HCT116 (cell line): ENCODE results near the gene GPN1. TPM values are rescaled to one million over a fixed set of nuclear protein-coding genes. Genes with fewer than 3 reads are reported as not detected.

Experiments used
- ATAC-seq: fragments of 200-7000 bp; cut with Tn5 transposase; 2 replicates; pipeline ENCODE4 v1.9.1; 2020; ENCODE audit warnings: mild to moderate bottlenecking, moderate library complexity
- BruUV-seq: library from RNA; stranded (reverse); fragments of 400-500 nt; replicated peaks from 2 replicates; lab custom pipeline; 2021; lab: Mats Ljungman, UMichigan
- CTCF ChIA-PET: fragments of 300-600 bp; sonication (Branson Sonifier 250); formaldehyde crosslinking; loops from one replicate; lab custom pipeline; 2021; ENCODE audit warnings: antibody characterized with exemption; lab: Charles Lee
- POLR2A ChIA-PET: fragments of 300-600, 350-600 bp; sonication (Branson Sonifier 250); formaldehyde crosslinking; loops from one replicate; lab custom pipeline; 2021; ENCODE audit warnings: antibody characterized with exemption; lab: Charles Lee
- RAD21 ChIA-PET, 2 experiments: fragments of 300-600 bp; sonication (Branson Sonifier 250); formaldehyde crosslinking; loops; one replicate each; lab custom pipeline; 2023; ENCODE audit warnings: low total read pairs in 2 of 2; ENCODE audit not compliant: uncharacterized antibody in 2 of 2, unreplicated experiment in 2 of 2, low non-redundant PET in 1 of 2; lab: Charles Lee
- DNase-seq: peaks from one replicate; pipeline ENCODE4 v3.0.0-alpha.2; 2010; ENCODE audit warnings: low read depth, low spot score
- H2AFZ ChIP-seq: fragments of 200-600 bp; shearing (Covaris generic), sonication (generic); 2 replicates; pipeline ENCODE4 v1.6.1; 2017; ENCODE audit warnings: low read depth, mixed run types, mixed read lengths, antibody characterized with exemption, low read length; ENCODE audit not compliant: poor library complexity, severe bottlenecking
- H3K27ac ChIP-seq: 2 replicates; pipeline ENCODE4 v1.5.1; 2012; ENCODE audit warnings: low read depth, low read length
- H3K27me3 ChIP-seq: fragments of 200-600 bp; sonication (generic); 2 replicates; pipeline ENCODE4 v1.6.1; 2016; ENCODE audit warnings: mixed run types, low read length, mixed read lengths; ENCODE audit not compliant: insufficient read depth
- H3K36me3 ChIP-seq, 2 experiments: fragments of 200-500 bp in 1 of 2; fragments of 200-600 bp in 1 of 2; sonication (Bioruptor generic) in 1 of 2; sonication (generic) in 1 of 2; 2 replicates each; pipeline versions ENCODE4 v1.5.1 to v1.6.1; 2014 to 2016; ENCODE audit warnings: low read length in 2 of 2, inconsistent platforms in 1 of 2, mixed read lengths in 1 of 2, mixed run types in 1 of 2; ENCODE audit not compliant: insufficient read depth in 2 of 2, control insufficient read depth in 1 of 2
- H3K4me1 ChIP-seq, 2 experiments: fragments of 200-600 bp in 1 of 2; sonication (generic) in 1 of 2; 2 replicates each; pipeline versions ENCODE4 v1.5.1 to v1.6.1; 2012 to 2017; ENCODE audit warnings: low read length in 2 of 2, inconsistent platforms in 1 of 2, mild to moderate bottlenecking in 1 of 2, mixed read lengths in 1 of 2, mixed run types in 1 of 2, moderate library complexity in 1 of 2; ENCODE audit not compliant: insufficient read depth in 2 of 2, control insufficient read depth in 1 of 2
- H3K4me2 ChIP-seq: fragments of 200-600 bp; sonication (generic); 2 replicates; pipeline ENCODE4 v1.6.1; 2017; ENCODE audit warnings: mixed run types, low read length, mixed read lengths
- H3K4me3 ChIP-seq, 2 experiments: fragments of 200-600 bp in 1 of 2; sonication (generic) in 1 of 2; replicated peaks in 1 of 2; 2 replicates each; pipeline ENCODE4 v1.5.1; 2011 to 2016; ENCODE audit warnings: low read length in 2 of 2, control low read depth in 1 of 2, low read depth in 1 of 2, mild to moderate bottlenecking in 1 of 2, mixed read lengths in 1 of 2, mixed run types in 1 of 2
- H3K79me2 ChIP-seq: fragments of 200-600 bp; sonication (generic); 2 replicates; pipeline ENCODE4 v1.6.1; 2017; ENCODE audit warnings: mild to moderate bottlenecking, mixed run types, low read length, moderate library complexity, mixed read lengths; ENCODE audit not compliant: insufficient read depth
- H3K9ac ChIP-seq: fragments of 200-600 bp; sonication (generic); 2 replicates; pipeline ENCODE4 v1.6.1; 2016; ENCODE audit warnings: low read length, mixed read lengths
- H3K9me2 ChIP-seq: fragments of 200-600 bp; sonication (generic), shearing (Covaris generic); 2 replicates; pipeline ENCODE4 v1.6.1; 2017; ENCODE audit warnings: mixed run types, mild to moderate bottlenecking, moderate library complexity; ENCODE audit not compliant: insufficient read depth
- H3K9me3 ChIP-seq, 2 experiments: fragments of 200-500 bp in 1 of 2; fragments of 200-600 bp in 1 of 2; sonication (Bioruptor generic) in 1 of 2; sonication (generic) in 1 of 2; 2 replicates each; pipeline ENCODE4 v1.6.1; 2014 to 2017; ENCODE audit warnings: low read length in 2 of 2, mixed read lengths in 2 of 2, inconsistent platforms in 1 of 2, low read depth in 1 of 2, mild to moderate bottlenecking in 1 of 2, mixed run types in 1 of 2, moderate library complexity in 1 of 2; ENCODE audit not compliant: control insufficient read depth in 1 of 2, insufficient read depth in 1 of 2
- H4K20me1 ChIP-seq: fragments of 200-600 bp; sonication (generic), shearing (Covaris generic); 2 replicates; pipeline ENCODE4 v1.6.1; 2017; ENCODE audit warnings: mixed run types, mild to moderate bottlenecking, moderate library complexity; ENCODE audit not compliant: insufficient read depth
- CEBPB ChIP-seq: IDR thresholded peaks from 2 replicates; pipeline ENCODE4 v1.6.1; 2012; ENCODE audit warnings: low read depth
- EGR1 ChIP-seq: IDR thresholded peaks from 2 replicates; pipeline ENCODE4 v1.6.1; 2012; ENCODE audit warnings: low read depth
- ELF1 ChIP-seq: IDR thresholded peaks from 2 replicates; pipeline ENCODE4 v1.6.1; 2012; ENCODE audit warnings: low read depth, borderline replicate concordance
- EZH2 ChIP-seq: fragments of 200-600 bp; sonication (generic); IDR thresholded peaks from 2 replicates; pipeline ENCODE4 v1.6.1; 2017; ENCODE audit warnings: antibody characterized with exemption, mixed run types
- FOSL1 ChIP-seq: IDR thresholded peaks from 2 replicates; pipeline ENCODE4 v1.6.1; 2012; ENCODE audit warnings: low read depth
- JUND ChIP-seq: IDR thresholded peaks from 2 replicates; pipeline ENCODE4 v1.6.1; 2012
- POLR2A ChIP-seq: IDR thresholded peaks from 2 replicates; pipeline ENCODE4 v1.7.0; 2011; ENCODE audit warnings: borderline replicate concordance; ENCODE audit not compliant: insufficient read depth, insufficient read length; ENCODE audit errors: extremely low read depth
- POLR2AphosphoS5 ChIP-seq: IDR thresholded peaks from 2 replicates; pipeline ENCODE4 v1.6.1; 2011; ENCODE audit warnings: mild to moderate bottlenecking, low read depth, low read length, moderate library complexity
- SIN3A ChIP-seq: IDR thresholded peaks from 2 replicates; pipeline ENCODE4 v1.6.1; 2012; ENCODE audit warnings: low read depth
- SP1 ChIP-seq: IDR thresholded peaks from 2 replicates; pipeline ENCODE4 v1.6.1; 2012; ENCODE audit warnings: low read depth
- SRF ChIP-seq: IDR thresholded peaks from 2 replicates; pipeline ENCODE4 v1.6.1; 2012; ENCODE audit warnings: low read depth
- TCF7L2 ChIP-seq: IDR thresholded peaks from 2 replicates; pipeline ENCODE4 v1.7.0; 2011; ENCODE audit warnings: borderline replicate concordance, inconsistent platforms; ENCODE audit not compliant: insufficient read depth, insufficient read length; ENCODE audit errors: extremely low read depth
- YY1 ChIP-seq: IDR thresholded peaks from 2 replicates; pipeline ENCODE4 v1.6.1; 2011; ENCODE audit warnings: low read length, low read depth, moderate library complexity, mild to moderate bottlenecking; ENCODE audit not compliant: insufficient replicate concordance; ENCODE audit errors: extremely low read depth
- ZFX ChIP-seq: fragments of 450-650 bp; IDR thresholded peaks from 2 replicates; pipeline ENCODE4 v1.6.1; 2017
- intact Hi-C: fragments of 100-400 bp; cut with micrococcal nuclease; formaldehyde crosslinking; loops from 2 replicates; pipeline ENCODE4 v1.10.0; 2022
- total RNA-seq: library from RNA; stranded (reverse); gene quantifications from one replicate; pipeline ENCODE4 v1.2.1, GENCODE V29; 2021; ENCODE audit not compliant: unreplicated experiment
- TF ChIP-seq, protein P1 (sequence below): IDR thresholded peaks from 2 replicates; pipeline ENCODE4 v1.6.1; 2011; ENCODE audit warnings: mild to moderate bottlenecking, low read length, moderate library complexity; ENCODE audit not compliant: insufficient replicate concordance; ENCODE audit errors: extremely low read depth

GPN1 gene
- total RNA-seq, 1 experiment from 2014 or later, result 34.3 TPM

DNA sequence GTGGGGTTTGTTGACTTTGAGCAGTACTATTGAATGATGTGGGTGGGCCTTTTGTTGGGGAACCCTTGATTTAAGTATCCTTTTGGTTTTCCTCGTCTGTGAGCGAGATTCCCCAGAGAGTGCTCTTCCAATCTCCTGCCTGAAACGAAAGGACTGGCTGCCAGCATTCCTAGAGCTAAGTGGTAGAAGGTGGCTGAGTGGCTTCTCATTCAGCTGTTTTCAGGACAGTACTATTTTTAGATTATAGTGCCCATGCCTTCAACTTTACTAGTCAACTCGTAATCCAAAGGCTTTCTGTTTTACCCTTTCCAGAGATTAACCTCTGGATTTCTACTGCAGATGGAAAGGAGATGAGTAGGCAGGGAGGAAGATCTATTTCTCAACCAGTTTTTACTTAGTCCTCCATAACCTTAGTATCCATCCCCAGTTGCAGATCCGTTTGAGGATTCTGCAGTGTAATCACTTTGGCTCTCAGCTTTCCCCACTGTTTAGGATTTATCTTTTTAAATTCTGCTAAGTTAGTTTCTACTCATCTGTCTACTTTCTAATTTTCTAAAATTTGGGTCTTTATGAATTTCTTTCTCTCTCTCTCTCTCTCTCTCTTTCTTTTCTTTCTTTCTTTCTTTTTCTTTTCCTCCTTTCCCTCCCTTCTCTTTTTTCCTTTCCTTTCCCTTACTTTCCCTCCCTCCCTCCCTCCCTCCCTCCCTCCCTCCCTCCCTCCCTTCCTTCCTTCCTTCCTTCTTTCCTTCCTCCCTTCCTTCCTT lies 44.1 kb downstream of the GPN1 start:
- Histone ChIP-seq H2AFZ (no peak overlapping the region), H3K9ac (no peak overlapping the region), H3K27me3 (no peaks in the 10 kb centered on the region), H3K79me2 (no peaks in the 10 kb centered on the region), H4K20me1 (no peaks in the 10 kb centered on the region; the same call in 1 of the 2 replicates), H3K9me3 (no peaks in the 10 kb centered on the region), H3K4me3 (no peak overlapping the region)
- no peak for DNase-seq
- intact Hi-C loops, result no loop called here
- ChIA-PET CTCF (interaction anchor here (3.4 kb wide), 1 partner anchor 10 kb away, joined by 18 read pairs; no protein-coding TSS in a partner anchor), RAD21 (no interaction called here)
- no peak for TF ChIP-seq EGR1
- no peak for TF ChIP-seq SRF
- no peak for TF ChIP-seq YY1
- TF ChIP-seq, all 23 proteins: peak for 0
- no peak overlapping the region for H3K4me2 ChIP-seq
- no TSS peak for BruUV-seq
- no peak for ATAC-seq
- H3K36me3 ChIP-seq, result peaks cover 33 to 35% of the 10 kb centered on the region in 2 experiments; a peak in 3 of 4 replicates
- no peaks in the 10 kb centered on the region for H3K9me2 ChIP-seq
- H3K27ac ChIP-seq, result no peak overlapping the region
- POLR2A ChIA-PET, result no interaction called here
- H3K4me1 ChIP-seq, result no peaks in the 10 kb centered on the region

DNA sequence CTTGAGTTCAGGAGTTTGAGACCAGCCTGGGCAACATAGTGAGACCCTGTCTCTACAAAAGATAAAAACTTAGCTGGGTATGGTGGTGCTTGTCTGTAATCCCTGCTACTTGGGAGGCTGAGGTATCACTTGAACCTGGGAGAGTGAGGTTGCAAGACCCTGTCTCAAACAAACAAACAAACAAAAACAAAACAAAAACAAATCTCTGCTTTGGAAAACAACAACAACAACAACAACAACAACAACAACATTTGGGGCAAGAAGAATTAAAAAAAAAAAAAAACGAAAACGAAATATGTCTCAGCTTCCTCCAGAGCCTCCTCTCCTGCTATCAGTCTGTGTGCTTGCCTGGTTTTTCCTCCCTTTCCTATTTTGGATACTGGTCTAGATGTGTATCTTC lies 51.7 kb downstream of the GPN1 start:
- Histone ChIP-seq H3K9ac (no peak overlapping the region), H3K36me3 (peaks cover 14 to 19% of the 10 kb centered on the region in 2 experiments; a peak in 3 of 4 replicates), H3K4me1 (peaks cover 25 to 35% of the 10 kb centered on the region in 2 experiments), H2AFZ (no peak overlapping the region), H4K20me1 (no peaks in the 10 kb centered on the region), H3K4me2 (no peak overlapping the region), H3K27me3 (no peaks in the 10 kb centered on the region), H3K4me3 (no peak overlapping the region), H3K79me2 (no peaks in the 10 kb centered on the region), H3K9me3 (no peaks in the 10 kb centered on the region), H3K9me2 (no peaks in the 10 kb centered on the region), H3K27ac (no peak overlapping the region)
- ChIA-PET RAD21 (no interaction called here), POLR2A (no interaction called here), CTCF (interaction anchor here (1.9 kb wide), 1 partner anchor 10 kb away, joined by 5 read pairs; no protein-coding TSS in a partner anchor)
- intact Hi-C loops, result loop anchor here (5.0 kb wide), 1 partner anchor 717 kb away; no protein-coding TSS in a partner anchor
- DNase-seq (no peak), ATAC-seq (no peak)
- BruUV-seq, result no TSS peak
- TF ChIP-seq FOSL1 (no peak), YY1 (no peak), JUND (no peak), SIN3A (no peak), SP1 (no peak), EZH2 (no peak), SRF (no peak), CEBPB (no peak), POLR2AphosphoS5 (no peak), POLR2A (no peak), ELF1 (no peak), TCF7L2 (no peak), EGR1 (no peak), ZFX (no peak)
- TF ChIP-seq, protein P1, sequence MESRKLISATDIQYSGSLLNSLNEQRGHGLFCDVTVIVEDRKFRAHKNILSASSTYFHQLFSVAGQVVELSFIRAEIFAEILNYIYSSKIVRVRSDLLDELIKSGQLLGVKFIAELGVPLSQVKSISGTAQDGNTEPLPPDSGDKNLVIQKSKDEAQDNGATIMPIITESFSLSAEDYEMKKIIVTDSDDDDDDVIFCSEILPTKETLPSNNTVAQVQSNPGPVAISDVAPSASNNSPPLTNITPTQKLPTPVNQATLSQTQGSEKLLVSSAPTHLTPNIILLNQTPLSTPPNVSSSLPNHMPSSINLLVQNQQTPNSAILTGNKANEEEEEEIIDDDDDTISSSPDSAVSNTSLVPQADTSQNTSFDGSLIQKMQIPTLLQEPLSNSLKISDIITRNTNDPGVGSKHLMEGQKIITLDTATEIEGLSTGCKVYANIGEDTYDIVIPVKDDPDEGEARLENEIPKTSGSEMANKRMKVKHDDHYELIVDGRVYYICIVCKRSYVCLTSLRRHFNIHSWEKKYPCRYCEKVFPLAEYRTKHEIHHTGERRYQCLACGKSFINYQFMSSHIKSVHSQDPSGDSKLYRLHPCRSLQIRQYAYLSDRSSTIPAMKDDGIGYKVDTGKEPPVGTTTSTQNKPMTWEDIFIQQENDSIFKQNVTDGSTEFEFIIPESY, result no peak
